ENCODE results near the gene SORCS2. TPM values are rescaled to one million over a fixed set of nuclear protein-coding genes. Genes with fewer than 3 reads are reported as not detected.
A peak's percentile ranks its signal among the peaks of the same experiment; 100 is the strongest.

SORCS2 gene
- total RNA-seq, 4 donors from 2014 or later = 0.26 to 17.1 (median 2.9) TPM

DNA sequence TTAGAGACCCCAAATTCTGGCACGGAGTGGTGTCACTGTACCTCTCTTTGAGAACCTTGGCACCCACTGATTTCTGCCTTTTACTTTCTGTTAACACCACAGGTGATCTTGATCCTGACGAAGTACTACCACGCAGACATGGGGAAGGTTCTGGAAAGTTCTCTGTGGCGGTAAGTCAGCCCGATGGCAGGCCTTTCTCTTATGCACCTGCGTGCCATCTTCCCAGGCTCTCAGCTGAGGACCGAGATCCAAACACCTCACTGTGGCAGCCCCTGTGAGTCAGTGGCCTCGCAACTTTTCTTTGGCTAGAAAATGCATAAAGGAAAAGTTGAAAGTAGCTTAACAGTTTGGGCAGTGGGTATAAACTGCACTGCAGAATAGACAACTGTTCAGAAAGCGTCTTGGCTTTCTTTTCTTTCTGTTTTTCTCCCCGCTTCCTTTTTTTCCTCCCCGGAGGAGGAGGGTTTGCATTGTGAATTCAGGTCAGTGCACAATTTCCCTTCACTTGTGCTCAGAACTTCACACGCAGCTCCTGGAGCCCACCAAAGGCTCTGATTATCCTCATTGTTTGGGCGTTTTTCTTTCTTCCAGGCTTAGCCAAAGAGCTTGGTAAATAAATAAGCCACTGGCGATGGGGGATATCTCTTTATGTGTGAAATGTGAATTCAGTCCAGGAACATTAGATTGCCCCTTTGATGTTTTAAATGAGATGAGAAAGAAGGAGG, 204.0 kb downstream of the SORCS2 start:
- H3K4me3 ChIP-seq = no peak overlapping the region
- no peaks in the 10 kb centered on the region for H3K27me3 ChIP-seq
- no peak overlapping the region for H3K27ac ChIP-seq
- DNase-seq = peak in 1 of 2 donors; percentile 1
- no peak for TF ChIP-seq CTCF (IDR thresholded peaks at IDR 0.05)
- TF ChIP-seq POLR2A (IDR thresholded peaks at IDR 0.05) = no peak
- H3K4me1 ChIP-seq = no peaks in the 10 kb centered on the region
- H3K9me3 ChIP-seq = no peaks in the 10 kb centered on the region
- intact Hi-C loops (cut with DNase I; ENCODE audit: low total_unique reads) = no loop called here
- H3K36me3 ChIP-seq = no peaks in the 10 kb centered on the region

GRCh38 chr4:7397206-7398103, 205.1 kb downstream of the SORCS2 start:
- Histone ChIP-seq H3K27ac (no peak overlapping the region), H3K4me1 (no peaks in the 10 kb centered on the region), H3K36me3 (no peaks in the 10 kb centered on the region), H3K4me3 (no peak overlapping the region), H3K27me3 (no peaks in the 10 kb centered on the region), H3K9me3 (no peaks in the 10 kb centered on the region)
- no peak for TF ChIP-seq CTCF (IDR thresholded peaks at IDR 0.05)
- TF ChIP-seq POLR2A (IDR thresholded peaks at IDR 0.05) = no peak
- intact Hi-C loops (cut with DNase I; ENCODE audit: low total_unique reads) = no loop called here
- peak in 1 of 2 donors; percentile 10 for DNase-seq

DNA sequence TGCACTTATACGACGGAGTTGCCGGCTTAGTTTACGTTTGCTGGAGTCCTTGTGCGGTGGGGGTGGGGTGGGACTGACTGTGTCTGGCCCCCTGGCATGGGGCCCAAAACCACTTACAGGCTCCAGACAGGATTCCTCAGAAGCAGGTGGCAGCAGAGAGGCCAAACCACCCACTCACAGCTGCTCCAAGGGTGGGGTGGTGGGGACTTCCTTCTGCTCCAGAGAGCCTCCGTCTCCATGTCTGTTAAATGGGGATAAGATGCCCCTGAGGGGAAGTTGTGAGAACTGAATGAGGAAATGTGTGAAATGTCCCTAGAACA, 205.7 kb downstream of the SORCS2 start:
- Histone ChIP-seq H3K36me3 (no peaks in the 10 kb centered on the region), H3K27me3 (no peaks in the 10 kb centered on the region), H3K27ac (no peak overlapping the region), H3K9me3 (no peaks in the 10 kb centered on the region), H3K4me1 (no peaks in the 10 kb centered on the region), H3K4me3 (no peak overlapping the region)
- peak in 1 of 2 donors; percentile 12 for DNase-seq
- TF ChIP-seq CTCF (IDR thresholded peaks at IDR 0.05) (no peak), POLR2A (IDR thresholded peaks at IDR 0.05) (no peak)
- intact Hi-C loops (cut with DNase I; ENCODE audit: low total_unique reads) = no loop called here

DNA sequence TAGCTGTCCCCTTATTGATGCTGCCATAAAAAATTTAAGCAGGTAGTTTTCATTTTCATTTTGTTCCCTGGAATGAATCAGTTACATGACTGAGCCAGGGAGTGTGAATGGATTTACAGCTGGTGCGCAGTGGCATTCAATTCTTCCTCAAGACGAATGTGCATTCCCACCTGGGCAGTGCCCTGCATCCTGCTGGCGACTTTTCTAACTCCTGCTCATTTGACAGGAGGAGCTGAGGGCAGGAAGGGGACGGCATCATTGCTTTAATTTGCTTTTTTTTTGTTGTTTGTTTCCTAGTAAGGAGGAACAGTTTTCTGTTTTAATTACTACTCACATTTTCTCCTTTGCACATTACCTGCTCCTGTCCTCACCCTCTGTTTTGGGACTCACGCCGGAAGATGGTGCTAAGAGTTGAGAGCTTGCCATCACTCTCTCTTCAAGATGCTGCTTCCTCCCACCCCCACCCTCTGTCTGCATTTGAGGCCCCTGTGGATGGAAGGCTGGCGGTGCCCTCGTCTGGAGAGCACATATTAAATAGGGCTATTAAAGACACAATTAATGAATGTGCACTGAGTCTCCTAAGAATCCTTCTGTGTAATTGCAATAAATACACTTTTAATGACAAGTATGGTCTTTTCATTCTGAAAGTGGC, 206.6 kb downstream of the SORCS2 start:
- Histone ChIP-seq H3K4me3 (no peak overlapping the region), H3K27me3 (no peaks in the 10 kb centered on the region), H3K36me3 (no peaks in the 10 kb centered on the region), H3K27ac (no peak overlapping the region), H3K9me3 (no peaks in the 10 kb centered on the region), H3K4me1 (no peaks in the 10 kb centered on the region)
- intact Hi-C loops (cut with DNase I; ENCODE audit: low total_unique reads) = no loop called here
- no peak for TF ChIP-seq CTCF (IDR thresholded peaks at IDR 0.05)
- TF ChIP-seq POLR2A (IDR thresholded peaks at IDR 0.05) = no peak
- DNase-seq = peak in 1 of 2 donors; percentile 0

All from uterus (tissue), 4 donors.